GM23338 (cell line): Measurements from ENCODE around the gene XPO4. TPM values are rescaled to one million over a fixed set of nuclear protein-coding genes. Genes with fewer than 3 reads are reported as not detected.
A peak's percentile ranks its signal among the peaks of the same experiment; 100 is the strongest.

Experiments
- ATAC-seq: fragments of 200-7000 bp; cut with Tn5 transposase; 3 replicates; pipeline ENCODE4 v1.9.1; 2020
- DNase-seq: peaks from one replicate; pipeline ENCODE4 v3.0.0-alpha.2; 2015; ENCODE audit warnings: low spot score
- H2AFZ ChIP-seq: fragments of 200-600 bp; sonication (generic); 2 replicates; pipeline ENCODE4 v1.8.0; 2016; ENCODE audit warnings: antibody characterized with exemption, mild to moderate bottlenecking, moderate library complexity
- H3F3A ChIP-seq: fragments of 200-600 bp; sonication (generic); replicated peaks from 2 replicates; pipeline ENCODE4 v1.8.0; 2017; ENCODE audit warnings: antibody characterized with exemption, mixed run types, low read depth
- H3K27ac ChIP-seq: fragments of 200-600 bp; sonication (generic); 2 replicates; pipeline ENCODE4 v1.6.1; 2016; ENCODE audit warnings: low read depth
- H3K27me3 ChIP-seq: fragments of 200-600 bp; sonication (generic); 2 replicates; pipeline ENCODE4 v1.8.0; 2016; ENCODE audit warnings: mild to moderate bottlenecking, mixed run types, moderate library complexity; ENCODE audit not compliant: insufficient read depth
- H3K36me3 ChIP-seq: fragments of 200-600 bp; sonication (generic); 2 replicates; pipeline ENCODE4 v1.8.0; 2016; ENCODE audit warnings: mild to moderate bottlenecking; ENCODE audit not compliant: insufficient read depth
- H3K4me1 ChIP-seq: fragments of 200-600 bp; sonication (generic); 2 replicates; pipeline ENCODE4 v1.8.0; 2016; ENCODE audit warnings: mild to moderate bottlenecking, moderate library complexity; ENCODE audit not compliant: insufficient read depth
- H3K4me2 ChIP-seq: fragments of 200-600 bp; sonication (generic); 2 replicates; pipeline ENCODE4 v1.7.1; 2017; ENCODE audit warnings: mixed run types
- H3K4me3 ChIP-seq: fragments of 200-600 bp; sonication (generic); 2 replicates; pipeline ENCODE4 v1.6.1; 2016; ENCODE audit warnings: mixed run types
- H3K79me2 ChIP-seq: fragments of 200-600 bp; sonication (generic); replicated peaks from 2 replicates; pipeline ENCODE4 v1.8.0; 2017; ENCODE audit warnings: mild to moderate bottlenecking; ENCODE audit not compliant: insufficient read depth
- H3K9me2 ChIP-seq: fragments of 200-600 bp; sonication (generic); 2 replicates; pipeline ENCODE4 v1.8.0; 2017; ENCODE audit not compliant: insufficient read depth
- H4K20me1 ChIP-seq: fragments of 200-600 bp; sonication (generic); replicated peaks from 2 replicates; pipeline ENCODE4 v1.8.0; 2017; ENCODE audit warnings: mild to moderate bottlenecking; ENCODE audit not compliant: insufficient read depth
- H3K27ac Mint-ChIP-seq: 2 replicates; pipeline ENCODE4 v1.8.0; 2020; ENCODE audit warnings: inconsistent platforms, mild to moderate bottlenecking, moderate library complexity, mixed read lengths
- H3K27me3 Mint-ChIP-seq: 3 replicates; pipeline ENCODE4 v1.8.0; 2022; ENCODE audit warnings: low read depth, mild to moderate bottlenecking, moderate library complexity, mixed read lengths, inconsistent platforms; ENCODE audit not compliant: insufficient read depth, poor library complexity
- H3K36me3 Mint-ChIP-seq: 3 replicates; pipeline ENCODE4 v1.8.0; 2021; ENCODE audit warnings: low read depth, mild to moderate bottlenecking, inconsistent platforms, moderate library complexity, mixed read lengths
- H3K4me1 Mint-ChIP-seq: 3 replicates; pipeline ENCODE4 v1.8.0; 2020; ENCODE audit warnings: mild to moderate bottlenecking, inconsistent platforms, mixed read lengths
- H3K4me3 Mint-ChIP-seq: 3 replicates; pipeline ENCODE4 v1.8.0; 2021; ENCODE audit warnings: moderate library complexity, mild to moderate bottlenecking, inconsistent platforms, mixed read lengths
- H3K9me3 Mint-ChIP-seq: 3 replicates; pipeline ENCODE4 v1.8.0; 2020; ENCODE audit warnings: moderate library complexity, mild to moderate bottlenecking, inconsistent platforms, mixed read lengths
- CREB1 ChIP-seq: fragments of 250-450 bp; sonication (Bioruptor Pico); IDR thresholded peaks from 2 replicates; pipeline ENCODE4 v1.5.0; 2020; ENCODE audit warnings: low read depth, mild to moderate bottlenecking, moderate library complexity
- EZH2 ChIP-seq: fragments of 200-600 bp; sonication (generic); IDR thresholded peaks from one replicate; pipeline ENCODE4 v1.8.0; 2017; ENCODE audit warnings: antibody characterized with exemption, mild to moderate bottlenecking, low read depth; ENCODE audit not compliant: unreplicated experiment
- NANOG ChIP-seq: IDR thresholded peaks from 2 replicates; pipeline ENCODE4 v1.6.1; 2016; ENCODE audit warnings: antibody characterized with exemption, borderline replicate concordance
- STAT1 ChIP-seq: IDR thresholded peaks from one replicate; pipeline ENCODE4 v1.6.1; 2016; ENCODE audit warnings: antibody characterized with exemption; ENCODE audit not compliant: unreplicated experiment
- ZNF114 ChIP-seq: fragments of 250-450 bp; sonication (Bioruptor Pico); IDR thresholded peaks from 2 replicates; pipeline ENCODE4 v1.5.0; 2020; ENCODE audit warnings: mild to moderate bottlenecking, moderate library complexity
- ZNF331 ChIP-seq: fragments of 250-450 bp; sonication (Bioruptor Pico); IDR thresholded peaks from 2 replicates; pipeline ENCODE4 v1.5.0; 2020; ENCODE audit warnings: low read depth, mild to moderate bottlenecking, moderate library complexity
- polyA plus RNA-seq: library from polyadenylated mRNA; unstranded; fragments of >200 nt; fragmentation: Nextera tagmentation; extraction: Ambion mirVana; gene quantifications from 2 replicates; pipeline ENCODE4 v1.2.1, GENCODE V29; 2016
- total RNA-seq: library from RNA; depleted of rRNA; stranded (reverse); fragments of >200 nt; shearing (Covaris generic); gene quantifications from 2 replicates; pipeline ENCODE4 v1.2.3, GENCODE V29; 2014
- TF ChIP-seq, protein P1 (sequence below): IDR thresholded peaks from 2 replicates; pipeline ENCODE4 v1.6.1; 2016; ENCODE audit warnings: antibody characterized with exemption
- TF ChIP-seq, protein P2 (sequence below): fragments of 250-450 bp; sonication (Bioruptor Pico); IDR thresholded peaks from 2 replicates; pipeline ENCODE4 v1.5.0; 2020; ENCODE audit warnings: mild to moderate bottlenecking, moderate library complexity

XPO4 gene
- total and polyA plus RNA-seq, 2 experiments from 2014 or later, result 14.1 to 57.8 TPM

DNA sequence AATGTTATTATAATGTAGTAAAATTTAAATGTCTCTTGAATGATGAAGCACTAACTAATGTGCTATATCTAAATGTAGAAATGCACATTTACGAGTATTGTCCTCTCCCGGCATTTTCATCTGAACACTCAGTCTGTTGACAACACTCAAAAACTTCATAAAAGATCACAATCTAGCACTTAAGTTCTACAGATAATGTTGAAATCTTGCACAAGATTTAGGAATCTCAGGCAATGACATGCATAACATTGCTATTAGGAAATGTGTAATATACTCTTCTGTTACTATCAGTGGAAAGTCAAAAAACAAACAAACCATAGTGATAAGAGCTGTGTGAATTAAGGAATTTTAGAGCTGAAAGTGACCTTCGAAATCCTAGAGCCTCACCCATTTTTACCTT lies 37.5 kb upstream of the XPO4 start:
- no peak for DNase-seq

DNA sequence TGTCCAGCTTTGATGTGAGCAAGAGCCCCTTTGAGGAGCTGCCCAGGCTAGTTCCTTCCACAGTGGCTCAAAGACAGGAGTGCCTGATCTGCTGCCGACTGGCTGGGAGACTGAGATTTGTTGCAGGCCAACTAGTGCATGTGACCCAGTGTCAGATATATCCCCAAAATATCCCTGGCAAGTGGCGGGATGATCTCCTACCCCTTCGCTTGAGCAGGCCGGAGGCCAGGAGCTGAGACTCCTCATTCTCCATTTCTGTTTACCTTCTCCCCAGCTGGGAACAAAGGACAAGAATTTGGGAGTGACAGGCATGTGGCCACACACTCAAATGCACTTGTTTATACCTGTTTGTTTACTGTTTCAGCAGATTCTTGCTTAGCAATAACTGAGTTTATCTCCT lies 37.1 kb upstream of the XPO4 start:
- H4K20me1 ChIP-seq, result no peaks in the 10 kb centered on the region
- no peaks in the 10 kb centered on the region for H3K79me2 ChIP-seq
- peaks cover 10% of the 10 kb centered on the region for H3K27me3 Mint-ChIP-seq
- H3K36me3 ChIP-seq, result no peaks in the 10 kb centered on the region
- no peak for TF ChIP-seq CREB1 (CRISPR knock-in tag)
- no peak for TF ChIP-seq EZH2
- TF ChIP-seq ZNF331 (CRISPR knock-in tag), result no peak
- TF ChIP-seq, protein P1, sequence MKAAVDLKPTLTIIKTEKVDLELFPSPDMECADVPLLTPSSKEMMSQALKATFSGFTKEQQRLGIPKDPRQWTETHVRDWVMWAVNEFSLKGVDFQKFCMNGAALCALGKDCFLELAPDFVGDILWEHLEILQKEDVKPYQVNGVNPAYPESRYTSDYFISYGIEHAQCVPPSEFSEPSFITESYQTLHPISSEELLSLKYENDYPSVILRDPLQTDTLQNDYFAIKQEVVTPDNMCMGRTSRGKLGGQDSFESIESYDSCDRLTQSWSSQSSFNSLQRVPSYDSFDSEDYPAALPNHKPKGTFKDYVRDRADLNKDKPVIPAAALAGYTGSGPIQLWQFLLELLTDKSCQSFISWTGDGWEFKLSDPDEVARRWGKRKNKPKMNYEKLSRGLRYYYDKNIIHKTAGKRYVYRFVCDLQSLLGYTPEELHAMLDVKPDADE, result no peak
- TF ChIP-seq STAT1, result no peak
- TF ChIP-seq, protein P2, sequence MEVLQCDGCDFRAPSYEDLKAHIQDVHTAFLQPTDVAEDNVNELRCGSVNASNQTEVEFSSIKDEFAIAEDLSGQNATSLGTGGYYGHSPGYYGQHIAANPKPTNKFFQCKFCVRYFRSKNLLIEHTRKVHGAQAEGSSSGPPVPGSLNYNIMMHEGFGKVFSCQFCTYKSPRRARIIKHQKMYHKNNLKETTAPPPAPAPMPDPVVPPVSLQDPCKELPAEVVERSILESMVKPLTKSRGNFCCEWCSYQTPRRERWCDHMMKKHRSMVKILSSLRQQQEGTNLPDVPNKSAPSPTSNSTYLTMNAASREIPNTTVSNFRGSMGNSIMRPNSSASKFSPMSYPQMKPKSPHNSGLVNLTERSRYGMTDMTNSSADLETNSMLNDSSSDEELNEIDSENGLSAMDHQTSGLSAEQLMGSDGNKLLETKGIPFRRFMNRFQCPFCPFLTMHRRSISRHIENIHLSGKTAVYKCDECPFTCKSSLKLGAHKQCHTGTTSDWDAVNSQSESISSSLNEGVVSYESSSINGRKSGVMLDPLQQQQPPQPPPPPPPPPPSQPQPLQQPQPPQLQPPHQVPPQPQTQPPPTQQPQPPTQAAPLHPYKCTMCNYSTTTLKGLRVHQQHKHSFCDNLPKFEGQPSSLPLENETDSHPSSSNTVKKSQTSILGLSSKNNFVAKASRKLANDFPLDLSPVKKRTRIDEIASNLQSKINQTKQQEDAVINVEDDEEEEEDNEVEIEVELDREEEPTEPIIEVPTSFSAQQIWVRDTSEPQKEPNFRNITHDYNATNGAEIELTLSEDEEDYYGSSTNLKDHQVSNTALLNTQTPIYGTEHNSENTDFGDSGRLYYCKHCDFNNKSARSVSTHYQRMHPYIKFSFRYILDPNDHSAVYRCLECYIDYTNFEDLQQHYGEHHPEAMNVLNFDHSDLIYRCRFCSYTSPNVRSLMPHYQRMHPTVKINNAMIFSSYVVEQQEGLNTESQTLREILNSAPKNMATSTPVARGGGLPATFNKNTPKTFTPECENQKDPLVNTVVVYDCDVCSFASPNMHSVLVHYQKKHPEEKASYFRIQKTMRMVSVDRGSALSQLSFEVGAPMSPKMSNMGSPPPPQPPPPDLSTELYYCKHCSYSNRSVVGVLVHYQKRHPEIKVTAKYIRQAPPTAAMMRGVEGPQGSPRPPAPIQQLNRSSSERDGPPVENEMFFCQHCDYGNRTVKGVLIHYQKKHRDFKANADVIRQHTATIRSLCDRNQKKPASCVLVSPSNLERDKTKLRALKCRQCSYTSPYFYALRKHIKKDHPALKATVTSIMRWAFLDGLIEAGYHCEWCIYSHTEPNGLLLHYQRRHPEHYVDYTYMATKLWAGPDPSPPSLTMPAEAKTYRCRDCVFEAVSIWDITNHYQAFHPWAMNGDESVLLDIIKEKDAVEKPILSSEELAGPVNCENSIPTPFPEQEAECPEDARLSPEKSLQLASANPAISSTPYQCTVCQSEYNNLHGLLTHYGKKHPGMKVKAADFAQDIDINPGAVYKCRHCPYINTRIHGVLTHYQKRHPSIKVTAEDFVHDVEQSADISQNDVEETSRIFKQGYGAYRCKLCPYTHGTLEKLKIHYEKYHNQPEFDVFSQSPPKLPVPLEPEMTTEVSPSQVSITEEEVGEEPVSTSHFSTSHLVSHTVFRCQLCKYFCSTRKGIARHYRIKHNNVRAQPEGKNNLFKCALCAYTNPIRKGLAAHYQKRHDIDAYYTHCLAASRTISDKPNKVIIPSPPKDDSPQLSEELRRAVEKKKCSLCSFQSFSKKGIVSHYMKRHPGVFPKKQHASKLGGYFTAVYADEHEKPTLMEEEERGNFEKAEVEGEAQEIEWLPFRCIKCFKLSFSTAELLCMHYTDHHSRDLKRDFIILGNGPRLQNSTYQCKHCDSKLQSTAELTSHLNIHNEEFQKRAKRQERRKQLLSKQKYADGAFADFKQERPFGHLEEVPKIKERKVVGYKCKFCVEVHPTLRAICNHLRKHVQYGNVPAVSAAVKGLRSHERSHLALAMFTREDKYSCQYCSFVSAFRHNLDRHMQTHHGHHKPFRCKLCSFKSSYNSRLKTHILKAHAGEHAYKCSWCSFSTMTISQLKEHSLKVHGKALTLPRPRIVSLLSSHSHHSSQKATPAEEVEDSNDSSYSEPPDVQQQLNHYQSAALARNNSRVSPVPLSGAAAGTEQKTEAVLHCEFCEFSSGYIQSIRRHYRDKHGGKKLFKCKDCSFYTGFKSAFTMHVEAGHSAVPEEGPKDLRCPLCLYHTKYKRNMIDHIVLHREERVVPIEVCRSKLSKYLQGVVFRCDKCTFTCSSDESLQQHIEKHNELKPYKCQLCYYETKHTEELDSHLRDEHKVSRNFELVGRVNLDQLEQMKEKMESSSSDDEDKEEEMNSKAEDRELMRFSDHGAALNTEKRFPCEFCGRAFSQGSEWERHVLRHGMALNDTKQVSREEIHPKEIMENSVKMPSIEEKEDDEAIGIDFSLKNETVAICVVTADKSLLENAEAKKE, result no peak
- no peak for TF ChIP-seq NANOG
- no peak for TF ChIP-seq ZNF114
- H3K27ac ChIP-seq, result no peak overlapping the region
- no peaks in the 10 kb centered on the region for H3K36me3 Mint-ChIP-seq
- peak overlapping the region; percentile 74 for H2AFZ ChIP-seq
- ATAC-seq, result peak; percentile 24; the same call in 2 of the 3 replicates
- no peak overlapping the region for H3K4me2 ChIP-seq
- no peaks in the 10 kb centered on the region for H3K9me3 Mint-ChIP-seq
- no peak overlapping the region for H3K4me3 Mint-ChIP-seq
- H3K4me1 Mint-ChIP-seq, result peaks cover 17% of the 10 kb centered on the region; the same call in 2 of the 3 replicates
- no peaks in the 10 kb centered on the region for H3K9me2 ChIP-seq
- H3K27me3 ChIP-seq, result peaks cover 2% of the 10 kb centered on the region; the same call in 1 of the 2 replicates
- DNase-seq, result no peak
- peaks cover 12% of the 10 kb centered on the region; the same call in 1 of the 2 replicates for H3K4me1 ChIP-seq
- no peak overlapping the region for H3K4me3 ChIP-seq
- no peak overlapping the region; the same call in 1 of the 2 replicates for H3K27ac Mint-ChIP-seq
- H3F3A ChIP-seq, result no peaks in the 10 kb centered on the region

More for the DNA sequence above, 37.5 kb upstream of the XPO4 start:
- H3K4me1 ChIP-seq, result peaks cover 12% of the 10 kb centered on the region; the same call in 1 of the 2 replicates
- H3F3A ChIP-seq, result no peaks in the 10 kb centered on the region
- no peaks in the 10 kb centered on the region for H3K79me2 ChIP-seq
- ATAC-seq, result no peak
- no peak overlapping the region for H3K4me3 ChIP-seq
- H3K4me2 ChIP-seq, result no peak overlapping the region
- no peaks in the 10 kb centered on the region for H3K36me3 ChIP-seq
- H4K20me1 ChIP-seq, result no peaks in the 10 kb centered on the region
- Mint-ChIP-seq H3K27me3 (peaks cover 10% of the 10 kb centered on the region), H3K4me1 (peaks cover 17% of the 10 kb centered on the region; the same call in 2 of the 3 replicates), H3K27ac (no peak overlapping the region), H3K4me3 (no peak overlapping the region; the same call in 2 of the 3 replicates), H3K9me3 (no peaks in the 10 kb centered on the region), H3K36me3 (no peaks in the 10 kb centered on the region)
- H3K9me2 ChIP-seq, result no peaks in the 10 kb centered on the region
- H2AFZ ChIP-seq, result no peak overlapping the region
- H3K27me3 ChIP-seq, result peaks cover 6% of the 10 kb centered on the region
- H3K27ac ChIP-seq, result no peak overlapping the region
- TF ChIP-seq STAT1, result no peak
